Muscle layer of colon (tissue), 2 donors: ENCODE measurements around the gene TTC34.

Experiments used
- H3K27ac ChIP-seq: one replicate; pipeline ENCODE4 v1.7.0; 2013; ENCODE audit warnings: low read depth, mild to moderate bottlenecking, low read length, moderate library complexity
- H3K27me3 ChIP-seq, 2 donors: one replicate each; pipeline ENCODE4 v1.7.0; 2013; ENCODE audit warnings: low read length in 2 of 2, mild to moderate bottlenecking in 2 of 2; ENCODE audit not compliant: insufficient read depth in 2 of 2, control insufficient read depth in 1 of 2
- H3K36me3 ChIP-seq: one replicate; pipeline ENCODE4 v1.7.0; 2013; ENCODE audit warnings: mild to moderate bottlenecking, low read length; ENCODE audit not compliant: insufficient read depth
- H3K4me1 ChIP-seq: one replicate; pipeline ENCODE4 v1.7.0; 2013; ENCODE audit warnings: mild to moderate bottlenecking, low read length; ENCODE audit not compliant: insufficient read depth
- H3K4me3 ChIP-seq, 2 donors: one replicate each; pipeline ENCODE4 v1.7.0; 2013; ENCODE audit warnings: low read length in 2 of 2, low read depth in 1 of 2, mild to moderate bottlenecking in 1 of 2, moderate library complexity in 1 of 2
- H3K9ac ChIP-seq: one replicate; pipeline ENCODE4 v1.7.0; 2013; ENCODE audit warnings: low read length
- H3K9me3 ChIP-seq: one replicate; pipeline ENCODE4 v1.7.0; 2013; ENCODE audit warnings: mild to moderate bottlenecking, low read length
- donor health status: abdominal sarcoma.
- donor health status: Adenocarcinoma of cecum.

TTC34 gene

GRCh38 chr1:2808831-2809605, 7.5 kb upstream of the TTC34 start:
- Histone ChIP-seq H3K4me3 (no peak overlapping the region), H3K9ac (no peak overlapping the region), H3K27ac (no peak overlapping the region), H3K27me3 (peaks cover 0 to 47% of the 10 kb centered on the region in 2 donors), H3K4me1 (no peaks in the 10 kb centered on the region), H3K36me3 (no peaks in the 10 kb centered on the region), H3K9me3 (peaks cover 7% of the 10 kb centered on the region)

DNA sequence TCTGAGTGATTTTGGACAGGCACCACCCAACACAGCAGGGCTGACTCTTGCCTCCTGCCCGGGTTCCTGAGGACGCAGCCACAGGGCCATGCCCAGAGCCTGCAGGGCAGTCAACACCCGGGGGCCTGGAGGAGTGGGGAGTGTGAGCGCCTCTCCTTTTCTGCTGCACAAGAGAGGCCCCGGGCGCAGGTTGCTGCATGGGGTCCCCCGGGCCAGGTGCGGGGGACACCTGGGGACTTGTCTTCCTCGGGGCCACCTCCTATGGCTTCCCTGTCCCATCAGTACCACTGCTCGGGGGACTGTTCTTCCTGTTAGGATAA, 6.9 kb upstream of the TTC34 start:
- Histone ChIP-seq H3K27me3 (peaks cover 0 to 53% of the 10 kb centered on the region in 2 donors), H3K27ac (no peak overlapping the region), H3K4me1 (no peaks in the 10 kb centered on the region), H3K4me3 (no peak overlapping the region), H3K9me3 (peaks cover 7% of the 10 kb centered on the region), H3K36me3 (no peaks in the 10 kb centered on the region), H3K9ac (no peak overlapping the region)

DNA sequence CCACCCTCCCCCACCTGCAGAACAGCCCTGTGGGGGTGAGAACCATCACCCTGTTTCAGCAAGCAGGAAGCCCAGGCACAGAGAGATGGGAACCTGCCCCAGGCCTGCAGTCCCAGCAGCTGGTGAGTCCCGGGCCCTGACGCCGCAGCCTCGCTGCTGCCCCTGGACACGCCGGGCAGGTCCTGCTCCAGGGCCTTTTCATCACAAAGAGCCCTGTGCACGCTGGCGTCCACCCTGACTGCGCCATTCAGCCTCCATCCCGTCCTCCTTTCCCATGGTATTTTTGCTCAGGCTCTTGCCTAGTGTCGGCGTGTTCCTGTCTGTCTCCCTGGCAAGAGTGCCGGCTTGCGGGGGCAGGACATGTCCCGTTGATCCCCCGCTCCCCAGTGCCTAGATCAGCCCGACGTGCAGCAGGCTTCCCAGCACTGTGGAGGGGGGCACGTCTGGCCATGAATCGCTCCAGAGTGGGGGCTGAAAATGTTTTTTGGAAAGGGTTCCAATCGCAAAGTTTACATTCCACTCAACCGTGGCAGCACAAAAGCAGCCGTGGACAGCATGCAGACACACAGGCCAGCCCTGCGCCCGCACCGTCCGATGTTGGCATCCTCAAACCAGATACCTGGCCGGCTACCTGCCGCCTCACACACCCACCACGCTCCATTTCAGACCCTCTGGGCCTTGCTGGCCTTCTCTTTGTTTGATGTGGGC, 6.3 kb upstream of the TTC34 start:
- Histone ChIP-seq H3K9ac (no peak overlapping the region), H3K27ac (no peak overlapping the region), H3K4me1 (no peaks in the 10 kb centered on the region), H3K4me3 (no peak overlapping the region), H3K27me3 (peaks cover 0 to 53% of the 10 kb centered on the region in 2 donors), H3K9me3 (peaks cover 7% of the 10 kb centered on the region), H3K36me3 (no peaks in the 10 kb centered on the region)

- Histone ChIP-seq H3K27me3 (peaks cover 0 to 49% of the 10 kb centered on the region in 2 donors), H3K4me1 (no peaks in the 10 kb centered on the region)
Observed at GRCh38 chr1:2807036-2807435, 5.5 kb upstream of the TTC34 start.

DNA sequence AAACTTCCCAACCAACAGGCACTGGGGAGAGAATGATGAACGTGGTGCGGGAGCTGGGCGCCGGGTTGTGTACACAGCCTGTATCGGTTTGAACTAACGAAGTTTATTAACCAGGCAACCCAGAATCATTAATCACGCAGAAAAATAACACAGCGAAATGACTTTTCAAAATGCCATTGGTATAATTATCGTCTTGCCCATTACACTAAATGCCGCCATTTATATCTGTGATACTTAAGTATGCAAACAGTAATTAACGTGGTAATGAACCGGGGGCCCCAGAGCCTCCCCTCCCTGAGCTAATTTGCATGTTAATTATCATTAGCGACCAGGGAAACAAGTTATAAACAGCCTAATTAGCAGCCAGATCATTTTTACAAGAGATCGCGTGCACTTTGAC, 5.1 kb upstream of the TTC34 start:
- no peaks in the 10 kb centered on the region for H3K36me3 ChIP-seq
- no peak overlapping the region for H3K4me3 ChIP-seq
- no peaks in the 10 kb centered on the region for H3K4me1 ChIP-seq
- H3K9ac ChIP-seq: no peak overlapping the region
- no peaks in the 10 kb centered on the region for H3K9me3 ChIP-seq
- no peak overlapping the region for H3K27ac ChIP-seq
- H3K27me3 ChIP-seq: peaks cover 0 to 53% of the 10 kb centered on the region in 2 donors

More at GRCh38 chr1:2807036-2807435, 5.5 kb upstream of the TTC34 start:
- Histone ChIP-seq H3K9me3 (peaks cover under 1% of the 10 kb centered on the region), H3K9ac (no peak overlapping the region), H3K36me3 (no peaks in the 10 kb centered on the region), H3K27ac (no peak overlapping the region), H3K4me3 (no peak overlapping the region)

DNA sequence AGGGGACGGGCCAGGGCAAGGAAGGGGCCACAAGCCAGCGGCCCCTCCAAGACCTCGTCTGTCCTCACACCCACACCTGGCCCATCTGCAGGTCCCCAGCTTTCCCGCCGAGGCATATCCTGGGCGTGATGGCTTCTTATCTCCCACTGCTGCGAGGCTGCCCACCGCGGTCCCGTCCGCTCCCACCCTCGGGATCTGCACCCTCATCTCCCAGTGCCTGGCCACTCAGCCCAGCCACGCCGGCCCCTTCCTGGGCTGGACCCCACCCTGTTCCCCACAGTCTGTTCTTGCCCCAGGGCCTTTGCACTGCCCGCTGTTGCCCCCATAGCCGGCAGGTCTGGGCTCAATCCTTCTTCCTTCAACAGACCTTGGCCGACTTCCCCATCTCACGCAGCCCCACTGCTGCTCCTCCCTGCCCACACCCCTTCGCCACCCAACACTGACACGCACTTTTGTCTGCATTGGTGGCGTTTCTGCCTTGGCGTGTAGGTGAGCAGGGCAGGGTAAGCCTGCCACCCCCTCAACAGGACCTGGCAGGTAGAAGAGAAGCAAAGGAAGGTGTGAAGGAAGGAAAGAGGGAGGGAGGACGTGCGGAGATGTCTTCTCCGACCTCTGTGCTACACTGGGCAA, 4.4 kb upstream of the TTC34 start:
- Histone ChIP-seq H3K27me3 (peaks cover 0 to 55% of the 10 kb centered on the region in 2 donors), H3K9me3 (no peaks in the 10 kb centered on the region)

GRCh38 chr1:2804628-2805351, 3.3 kb upstream of the TTC34 start:
- H3K4me3 ChIP-seq: no peak overlapping the region
- no peak overlapping the region for H3K9ac ChIP-seq
- peaks cover 0 to 64% of the 10 kb centered on the region in 2 donors for H3K27me3 ChIP-seq
- H3K4me1 ChIP-seq: no peaks in the 10 kb centered on the region
- no peak overlapping the region for H3K27ac ChIP-seq
- no peaks in the 10 kb centered on the region for H3K9me3 ChIP-seq
- H3K36me3 ChIP-seq: no peaks in the 10 kb centered on the region

More for the DNA sequence above, 4.4 kb upstream of the TTC34 start:
- H3K36me3 ChIP-seq: no peaks in the 10 kb centered on the region
- no peak overlapping the region for H3K27ac ChIP-seq
- H3K9ac ChIP-seq: no peak overlapping the region
- no peaks in the 10 kb centered on the region for H3K4me1 ChIP-seq
- H3K4me3 ChIP-seq: no peak overlapping the region

DNA sequence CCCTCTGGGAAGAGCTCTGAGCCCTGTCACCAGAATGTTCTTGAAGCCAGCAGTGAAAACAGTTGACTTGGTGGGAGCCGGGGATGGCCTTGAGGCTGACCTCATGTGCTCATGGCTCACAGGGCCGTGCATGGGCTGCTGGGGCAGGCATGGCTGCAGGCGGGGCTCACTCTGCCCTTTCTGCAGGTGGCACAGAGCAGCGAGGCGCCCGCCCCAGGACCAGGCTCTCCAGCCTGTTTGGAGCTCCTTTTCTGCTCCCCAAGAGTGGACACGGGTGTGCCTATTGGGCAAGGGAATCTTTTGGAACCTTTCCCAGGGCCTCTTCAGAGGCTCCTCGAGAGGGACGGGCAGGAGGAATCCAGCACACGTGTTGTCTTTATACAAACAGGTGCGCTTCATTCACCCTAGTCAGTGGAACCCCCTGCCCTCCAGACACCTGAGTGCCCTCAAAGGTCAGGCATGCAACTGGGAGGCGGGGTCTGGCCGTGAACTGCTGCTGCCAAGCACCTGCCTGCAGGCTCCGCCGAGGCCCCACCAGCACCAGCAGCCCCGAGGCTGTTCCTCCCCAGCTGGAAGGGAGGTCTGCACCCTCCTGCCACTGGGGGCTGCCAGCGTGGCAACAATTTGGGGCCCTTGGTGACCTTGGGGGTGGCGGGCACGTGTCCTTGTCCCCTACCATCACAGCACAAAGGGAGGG, 2.6 kb upstream of the TTC34 start:
- peaks cover 0 to 58% of the 10 kb centered on the region in 2 donors for H3K27me3 ChIP-seq
- no peaks in the 10 kb centered on the region for H3K9me3 ChIP-seq
- H3K36me3 ChIP-seq: no peaks in the 10 kb centered on the region
- H3K4me1 ChIP-seq: no peaks in the 10 kb centered on the region
- H3K9ac ChIP-seq: no peak overlapping the region
- no peak overlapping the region for H3K27ac ChIP-seq
- H3K4me3 ChIP-seq: no peak overlapping the region

DNA sequence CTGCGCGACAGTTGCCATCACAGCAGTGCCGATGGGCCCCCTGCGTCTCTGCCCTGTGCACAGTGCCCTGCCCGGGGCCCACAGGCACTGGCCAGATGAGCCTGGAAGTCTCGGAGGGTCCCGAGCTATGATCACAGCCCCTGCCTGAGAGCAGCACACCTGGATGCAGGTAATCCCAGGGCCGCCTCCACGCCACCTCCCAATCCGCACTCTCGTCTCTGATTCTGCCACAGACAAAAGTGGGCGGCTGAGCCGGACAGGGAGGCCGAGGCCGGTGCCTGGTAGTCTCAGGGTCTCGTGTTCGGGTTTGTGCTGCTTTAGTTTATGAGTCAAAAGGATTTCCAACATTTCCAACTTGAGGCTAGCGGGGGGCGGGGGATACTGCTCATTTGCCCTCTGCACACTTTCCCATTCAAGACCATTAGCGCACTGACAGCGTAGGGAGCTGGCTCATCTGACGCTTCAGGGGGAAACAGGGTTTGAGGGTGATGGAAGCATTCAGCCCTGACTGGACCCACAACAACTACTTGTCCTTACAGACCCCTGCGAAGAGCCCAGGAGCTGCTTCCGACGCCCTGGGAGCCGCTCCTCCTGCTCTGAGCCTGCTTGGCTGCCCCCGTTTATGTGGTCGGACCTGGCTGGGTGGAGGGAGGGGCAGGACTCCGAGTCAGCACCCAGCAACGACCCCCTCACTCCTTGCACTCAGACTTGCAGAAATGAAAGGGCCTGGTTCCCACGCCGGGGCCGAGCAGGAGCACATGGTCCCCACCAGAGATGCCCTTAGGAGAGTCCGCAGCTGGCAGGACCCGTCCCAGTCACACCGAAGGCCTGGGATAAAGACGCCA, 1.8 kb upstream of the TTC34 start:
- Histone ChIP-seq H3K4me3 (no peak overlapping the region), H3K9me3 (no peaks in the 10 kb centered on the region), H3K27me3 (peaks cover 0 to 51% of the 10 kb centered on the region in 2 donors), H3K9ac (no peak overlapping the region), H3K36me3 (no peaks in the 10 kb centered on the region), H3K4me1 (no peaks in the 10 kb centered on the region), H3K27ac (no peak overlapping the region)

- Histone ChIP-seq H3K27me3 (peaks cover 0 to 47% of the 10 kb centered on the region in 2 donors), H3K27ac (no peak overlapping the region), H3K4me3 (no peak overlapping the region), H3K9ac (no peak overlapping the region), H3K36me3 (no peaks in the 10 kb centered on the region), H3K4me1 (no peaks in the 10 kb centered on the region), H3K9me3 (no peaks in the 10 kb centered on the region)
Observed at GRCh38 chr1:2802421-2802961, 998 bp upstream of the TTC34 start.
